K562 (cell line): Measurements from ENCODE around the gene C1RL. TPM values are rescaled to one million over a fixed set of nuclear protein-coding genes. Genes with fewer than 3 reads are reported as not detected.

ENCODE experiments used
- ATAC-seq: fragments of 200-7000 bp; cut with Tn5 transposase; 3 replicates; pipeline ENCODE4 v1.9.1; 2020; ENCODE audit warnings: moderate library complexity
- BruUV-seq: library from RNA; stranded (reverse); fragments of 400-500 nt; replicated peaks from 2 replicates; lab custom pipeline; 2021; lab: Mats Ljungman, UMichigan
- CTCF ChIA-PET: fragments of 300-600 bp; formaldehyde crosslinking; extraction: SDS; loops from one replicate; lab custom pipeline; 2021; ENCODE audit warnings: low intra/inter-chr PET ratio; lab: Yijun Ruan, JAX
- POLR2A ChIA-PET: fragments of 300-600, 350-650 bp; sonication (Branson Sonifier 250); formaldehyde crosslinking; extraction: SDS; loops from one replicate; lab custom pipeline; 2021; ENCODE audit warnings: antibody characterized with exemption, inconsistent platforms; lab: Yijun Ruan, JAX
- DNase-seq, 4 experiments: peaks; one replicate each; pipeline versions ENCODE4 v3.0.0 to v3.0.0-alpha.2; 2011 to 2018; ENCODE audit warnings: low spot score in 3 of 4, mixed read lengths in 3 of 4; ENCODE audit errors: extremely low read depth in 1 of 4
- FAIRE-seq: peaks from 2 replicates; lab custom pipeline; 2011; peaks lifted over from hg19 to GRCh38; lab: Jason Lieb, UNC
- H2AFZ ChIP-seq: 2 replicates; pipeline ENCODE4 v1.6.0; 2011; ENCODE audit warnings: low read depth, low read length, control low read depth, inconsistent platforms
- H3K27ac ChIP-seq: fragments of 200-600 bp; 3 replicates; pipeline ENCODE4 v1.8.0; 2011; ENCODE audit warnings: low read depth, mild to moderate bottlenecking, control low read depth, inconsistent platforms, low read length, moderate library complexity, mixed read lengths; ENCODE audit errors: extremely low read depth
- H3K27me3 ChIP-seq, 2 experiments: fragments of 300-600 bp in 1 of 2; 2 replicates in 1 of 2; 3 replicates in 1 of 2; pipeline versions ENCODE4 v1.6.0 to v1.8.0; 2011; ENCODE audit warnings: inconsistent platforms in 2 of 2, low read length in 2 of 2, mild to moderate bottlenecking in 1 of 2, mixed read lengths in 1 of 2, moderate library complexity in 1 of 2; ENCODE audit not compliant: control insufficient read depth in 2 of 2, insufficient read depth in 2 of 2
- H3K36me3 ChIP-seq: fragments of 300-600 bp; 3 replicates; pipeline ENCODE4 v1.8.0; 2011; ENCODE audit warnings: mild to moderate bottlenecking, low read length, inconsistent platforms; ENCODE audit not compliant: control insufficient read depth, insufficient read depth
- H3K4me1 ChIP-seq, 2 experiments: fragments of 200-600 bp in 1 of 2; replicated peaks in 1 of 2; 2 replicates in 1 of 2; 3 replicates in 1 of 2; pipeline versions ENCODE4 v1.5.1 to v1.8.0; 2011; ENCODE audit warnings: inconsistent platforms in 2 of 2, low read length in 2 of 2, mild to moderate bottlenecking in 1 of 2, mixed read lengths in 1 of 2, moderate library complexity in 1 of 2; ENCODE audit not compliant: control insufficient read depth in 2 of 2, insufficient read depth in 2 of 2
- H3K4me2 ChIP-seq: 2 replicates; pipeline ENCODE4 v1.6.1; 2011; ENCODE audit warnings: low read length, control low read depth, inconsistent platforms, mixed read lengths; ENCODE audit not compliant: insufficient read depth
- H3K4me3 ChIP-seq: fragments of 200-600 bp; sonication (generic), shearing (Covaris generic); 2 replicates; pipeline ENCODE4 v1.5.1; 2016; ENCODE audit warnings: control low read depth, inconsistent platforms
- H3K79me2 ChIP-seq: fragments of 200-600 bp; 3 replicates; pipeline ENCODE4 v1.8.0; 2011; ENCODE audit warnings: low read length, inconsistent platforms; ENCODE audit not compliant: control insufficient read depth, insufficient read depth
- H3K9ac ChIP-seq, 2 experiments: 2 replicates each; pipeline versions ENCODE4 v1.6.0 to v1.6.1; 2011; ENCODE audit warnings: low read depth in 2 of 2, low read length in 2 of 2, control low read depth in 1 of 2, inconsistent platforms in 1 of 2, mild to moderate bottlenecking in 1 of 2, mixed read lengths in 1 of 2; ENCODE audit not compliant: insufficient read depth in 1 of 2
- H3K9me1 ChIP-seq: one replicate; pipeline ENCODE4 v1.6.0; 2011; ENCODE audit warnings: inconsistent platforms, mild to moderate bottlenecking, low read length, moderate library complexity; ENCODE audit not compliant: control insufficient read depth, insufficient read depth
- H3K9me3 ChIP-seq: replicated peaks from 2 replicates; pipeline ENCODE4 v1.5.1; 2011; ENCODE audit warnings: low read depth, low read length, inconsistent platforms; ENCODE audit not compliant: control insufficient read depth, insufficient read depth
- H4K20me1 ChIP-seq: replicated peaks from 2 replicates; pipeline ENCODE4 v1.6.1; 2011; ENCODE audit warnings: low read length, inconsistent platforms, mixed read lengths; ENCODE audit not compliant: control insufficient read depth, insufficient read depth
- EP400 ChIP-seq: fragments of 450-650 bp; IDR thresholded peaks from 2 replicates; pipeline ENCODE4 v1.6.1; 2017; ENCODE audit warnings: antibody characterized with exemption, mild to moderate bottlenecking, moderate library complexity
- MAFK ChIP-seq: IDR thresholded peaks from 2 replicates; pipeline ENCODE4 v1.6.1; 2011; ENCODE audit warnings: low read length, improper control_type of control experiment
- NEUROD1 ChIP-seq: fragments of 150-350 bp; IDR thresholded peaks from 2 replicates; pipeline ENCODE4 v1.6.1; 2014; ENCODE audit warnings: borderline replicate concordance, low read length, low read depth; ENCODE audit not compliant: partially characterized antibody
- NRF1 ChIP-seq, 2 experiments: fragments of 450-650 bp; IDR thresholded peaks in 1 of 2; conservative IDR thresholded peaks in 1 of 2; 2 replicates each; pipeline ENCODE4 v1.6.1; 2014; ENCODE audit warnings: mild to moderate bottlenecking in 2 of 2
- RBBP5 ChIP-seq: fragments of 200-600 bp; sonication (generic); IDR thresholded peaks from 2 replicates; pipeline ENCODE4 v1.6.1; 2012; ENCODE audit warnings: borderline replicate concordance, mild to moderate bottlenecking, low read length, control low read depth, inconsistent platforms; ENCODE audit not compliant: insufficient read depth, poor library complexity, severe bottlenecking
- SNAPC5 ChIP-seq: fragments of 250-450 bp; sonication (Bioruptor Pico); IDR thresholded peaks from 2 replicates; pipeline ENCODE4 v1.8.0; 2021; ENCODE audit warnings: moderate library complexity, mild to moderate bottlenecking, inconsistent platforms
- ZFP36 ChIP-seq: fragments of 150-350 bp; IDR thresholded peaks from 2 replicates; pipeline ENCODE4 v1.6.1; 2018; ENCODE audit warnings: low read length, low read depth; ENCODE audit not compliant: partially characterized antibody
- ZNF655 ChIP-seq: fragments of 250-450 bp; sonication (Bioruptor Pico); IDR thresholded peaks from 2 replicates; pipeline ENCODE4 v1.5.0; 2021
- WGBS: fragments of 100-300 bp; shearing (Covaris generic); methylation state at CpG from one replicate; pipeline ENCODE4 v1.1.6; 2016; ENCODE audit warnings: low coverage, mixed read lengths; ENCODE audit not compliant: insufficient coverage; ENCODE audit errors: missing lambda C conversion rate; 5-methylcytosine and 5-hydroxymethylcytosine counted together
- in situ Hi-C: fragments of 300-500 bp; cut with MboI; formaldehyde crosslinking; loops from 4 replicates; pipeline ENCODE4 v1.15.0; 2018; ENCODE audit warnings: inconsistent platforms, mixed read lengths
- intact Hi-C: fragments of 100-400 bp; cut with micrococcal nuclease; formaldehyde crosslinking; loops from 2 replicates; pipeline ENCODE4 v1.14.2; 2022
- polyA plus RNA-seq, 8 experiments: library from polyadenylated mRNA; depleted of rRNA in 4 of 8; stranded (reverse) in 5 of 8; unstranded in 3 of 8; fragments of >200 nt; fragmentation: Nextera tagmentation in 2 of 8; fragmentation: Illumina TruSeq in 1 of 8; extraction: Ambion mirVana in 2 of 8; extraction: Trizol in 1 of 8; gene quantifications; 2 replicates each; pipeline versions ENCODE4 v1.2.1 to v1.2.3, GENCODE V29; 2011 to 2014; ENCODE audit warnings: inconsistent platforms in 1 of 8, missing spikeins in 1 of 8
- total RNA-seq, 7 experiments: library from RNA; depleted of rRNA in 6 of 7; stranded (reverse); fragments of >200 nt in 6 of 7; fragmentation: Illumina TruSeq in 2 of 7; extraction: Trizol in 2 of 7; gene quantifications; 2 replicates each; pipeline versions ENCODE4 v1.2.1 to v1.2.3, GENCODE V29; 2011 to 2021; ENCODE audit warnings: low replicate concordance in 1 of 7
- TF ChIP-seq, protein P1 (sequence below): fragments of 450-650 bp; formaldehyde crosslinking; IDR thresholded peaks from 2 replicates; pipeline ENCODE4 v1.4.0; 2020; ENCODE audit warnings: mild to moderate bottlenecking
- TF ChIP-seq, protein P2 (sequence below): sonication (generic); formaldehyde crosslinking; IDR thresholded peaks from 2 replicates; pipeline ENCODE4 v1.8.0; 2023; ENCODE audit warnings: mild to moderate bottlenecking, missing genetic modification reagents

C1RL gene
- total and polyA plus RNA-seq, 9 of the 15 experiments (the other 6 are each of a cell fraction or from before 2014, with no cell fraction given) = 1.4 to 10.7 (median 8.0) TPM

- Histone ChIP-seq H3K36me3 (no peaks in the 10 kb centered on the region), H3K9me3 (no peaks in the 10 kb centered on the region)
- in situ Hi-C loops = no loop called here
- no peak for DNase-seq
- no peak for FAIRE-seq
- TF ChIP-seq RBBP5 (no peak), EP400 (no peak), ZFP36 (no peak)
- TF ChIP-seq, all 486 proteins: peak for 0
- Histone ChIP-seq H4K20me1 (no peaks in the 10 kb centered on the region), H3K9ac (no peak overlapping the region), H3K4me3 (no peak overlapping the region), H3K9me1 (no peaks in the 10 kb centered on the region), H3K4me2 (no peak overlapping the region), H3K4me1 (peaks cover 5 to 14% of the 10 kb centered on the region in 2 experiments; a peak in 3 of 5 replicates), H3K79me2 (no peaks in the 10 kb centered on the region), H2AFZ (no peak overlapping the region), H3K27ac (no peak overlapping the region), H3K27me3 (peaks cover 0 to 3% of the 10 kb centered on the region in 2 experiments; a peak in 1 of 5 replicates)
- intact Hi-C loops = no loop called here
- POLR2A ChIA-PET = no interaction called here
- CTCF ChIA-PET = no interaction called here
- WGBS = 44% methylated on average over 6 of the region's 6 CpGs
- ATAC-seq = no peak
- no TSS peak for BruUV-seq
Observed at GRCh38 chr12:7072554-7072953, 36.5 kb downstream of the C1RL start.

DNA sequence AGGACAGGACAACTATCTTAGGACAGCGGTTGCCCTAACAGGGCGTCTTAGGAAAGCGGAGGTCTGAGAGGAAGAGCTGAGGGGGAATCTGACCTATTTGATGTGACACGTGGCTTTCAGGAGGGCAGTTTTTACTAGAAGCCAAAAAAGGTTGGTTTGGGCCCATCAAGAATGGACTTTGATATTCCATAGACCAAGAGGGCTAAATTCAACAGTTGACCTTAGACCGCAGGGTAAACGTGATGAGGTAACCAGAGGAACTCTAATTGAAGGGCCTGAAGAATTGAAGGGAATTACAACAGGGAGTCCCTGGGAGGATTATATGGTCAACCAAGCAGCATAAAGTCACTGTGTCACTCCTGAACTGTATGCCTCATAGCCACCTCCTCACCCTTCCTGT lies 37.0 kb downstream of the C1RL start:
- in situ Hi-C loops = no loop called here
- CTCF ChIA-PET = no interaction called here
- no peak for FAIRE-seq
- TF ChIP-seq NEUROD1 (no peak), SNAPC5 (CRISPR knock-in tag) (no peak), ZNF655 (CRISPR knock-in tag) (no peak), MAFK (no peak), NRF1 (conservative IDR thresholded peaks at IDR 0.05 in 1 of 2, IDR thresholded peaks at IDR 0.05 in 1 of 2) (no peak)
- TF ChIP-seq, protein P1, sequence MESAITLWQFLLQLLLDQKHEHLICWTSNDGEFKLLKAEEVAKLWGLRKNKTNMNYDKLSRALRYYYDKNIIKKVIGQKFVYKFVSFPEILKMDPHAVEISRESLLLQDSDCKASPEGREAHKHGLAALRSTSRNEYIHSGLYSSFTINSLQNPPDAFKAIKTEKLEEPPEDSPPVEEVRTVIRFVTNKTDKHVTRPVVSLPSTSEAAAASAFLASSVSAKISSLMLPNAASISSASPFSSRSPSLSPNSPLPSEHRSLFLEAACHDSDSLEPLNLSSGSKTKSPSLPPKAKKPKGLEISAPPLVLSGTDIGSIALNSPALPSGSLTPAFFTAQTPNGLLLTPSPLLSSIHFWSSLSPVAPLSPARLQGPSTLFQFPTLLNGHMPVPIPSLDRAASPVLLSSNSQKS (CRISPR knock-in tag) = no peak
- TF ChIP-seq, protein P2, sequence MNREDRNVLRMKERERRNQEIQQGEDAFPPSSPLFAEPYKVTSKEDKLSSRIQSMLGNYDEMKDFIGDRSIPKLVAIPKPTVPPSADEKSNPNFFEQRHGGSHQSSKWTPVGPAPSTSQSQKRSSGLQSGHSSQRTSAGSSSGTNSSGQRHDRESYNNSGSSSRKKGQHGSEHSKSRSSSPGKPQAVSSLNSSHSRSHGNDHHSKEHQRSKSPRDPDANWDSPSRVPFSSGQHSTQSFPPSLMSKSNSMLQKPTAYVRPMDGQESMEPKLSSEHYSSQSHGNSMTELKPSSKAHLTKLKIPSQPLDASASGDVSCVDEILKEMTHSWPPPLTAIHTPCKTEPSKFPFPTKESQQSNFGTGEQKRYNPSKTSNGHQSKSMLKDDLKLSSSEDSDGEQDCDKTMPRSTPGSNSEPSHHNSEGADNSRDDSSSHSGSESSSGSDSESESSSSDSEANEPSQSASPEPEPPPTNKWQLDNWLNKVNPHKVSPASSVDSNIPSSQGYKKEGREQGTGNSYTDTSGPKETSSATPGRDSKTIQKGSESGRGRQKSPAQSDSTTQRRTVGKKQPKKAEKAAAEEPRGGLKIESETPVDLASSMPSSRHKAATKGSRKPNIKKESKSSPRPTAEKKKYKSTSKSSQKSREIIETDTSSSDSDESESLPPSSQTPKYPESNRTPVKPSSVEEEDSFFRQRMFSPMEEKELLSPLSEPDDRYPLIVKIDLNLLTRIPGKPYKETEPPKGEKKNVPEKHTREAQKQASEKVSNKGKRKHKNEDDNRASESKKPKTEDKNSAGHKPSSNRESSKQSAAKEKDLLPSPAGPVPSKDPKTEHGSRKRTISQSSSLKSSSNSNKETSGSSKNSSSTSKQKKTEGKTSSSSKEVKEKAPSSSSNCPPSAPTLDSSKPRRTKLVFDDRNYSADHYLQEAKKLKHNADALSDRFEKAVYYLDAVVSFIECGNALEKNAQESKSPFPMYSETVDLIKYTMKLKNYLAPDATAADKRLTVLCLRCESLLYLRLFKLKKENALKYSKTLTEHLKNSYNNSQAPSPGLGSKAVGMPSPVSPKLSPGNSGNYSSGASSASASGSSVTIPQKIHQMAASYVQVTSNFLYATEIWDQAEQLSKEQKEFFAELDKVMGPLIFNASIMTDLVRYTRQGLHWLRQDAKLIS (CRISPR knock-in tag) = no peak

More for the DNA sequence above, 37.0 kb downstream of the C1RL start:
- Histone ChIP-seq H3K4me1 (peaks cover 5 to 14% of the 10 kb centered on the region in 2 experiments; a peak in 3 of 5 replicates), H3K9ac (no peak overlapping the region), H3K9me3 (no peaks in the 10 kb centered on the region), H3K4me2 (no peak overlapping the region), H3K9me1 (no peaks in the 10 kb centered on the region), H4K20me1 (no peaks in the 10 kb centered on the region), H3K27ac (no peak overlapping the region), H3K4me3 (no peak overlapping the region), H3K36me3 (no peaks in the 10 kb centered on the region), H3K27me3 (peaks cover 0 to 3% of the 10 kb centered on the region in 2 experiments; a peak in 1 of 5 replicates), H3K79me2 (no peaks in the 10 kb centered on the region), H2AFZ (no peak overlapping the region)
- POLR2A ChIA-PET = no interaction called here
- no peak for DNase-seq
- no TSS peak for BruUV-seq
- 63% methylated on average over 5 of the region's 6 CpGs for WGBS
- no peak for ATAC-seq
- intact Hi-C loops = no loop called here
